Stimulated activated CD4-positive, alpha-beta T cell treated with anti-CD3 and anti-CD28 coated beads, Interleukin-1b, Interleukin-23, amount 100 ng/mL, for 1 hour (primary cell): Measurements from ENCODE around the gene PACSIN3.

ENCODE experiments used
- DNase-seq, 2 donors: peaks; one replicate each; pipeline ENCODE4 v3.0.0-alpha.2; 2020; ENCODE audit warnings: low read depth in 2 of 2

PACSIN3 gene

GRCh38 chr11:47152953-47153950 is 33.0 kb downstream of the PACSIN3 start:
- DNase-seq = peak in 1 of 2 donors; percentile 20

- DNase-seq = no peak
Measured at GRCh38 chr11:47152126-47152952, 33.9 kb downstream of the PACSIN3 start.

- DNase-seq = no peak
Measured at GRCh38 chr11:47149782-47150181, 36.5 kb downstream of the PACSIN3 start.

GRCh38 chr11:47148903-47149531 is 37.2 kb downstream of the PACSIN3 start:
- DNase-seq = no peak

GRCh38 chr11:47148270-47148669 is 38.0 kb downstream of the PACSIN3 start:
- DNase-seq = no peak

GRCh38 chr11:47147681-47148080 is 38.6 kb downstream of the PACSIN3 start:
- no peak for DNase-seq

GRCh38 chr11:47147250-47147649 is 39.0 kb downstream of the PACSIN3 start:
- DNase-seq = no peak

GRCh38 chr11:47144541-47144940 is 41.7 kb downstream of the PACSIN3 start:
- DNase-seq = no peak

GRCh38 chr11:47143322-47143721 is 42.9 kb downstream of the PACSIN3 start:
- DNase-seq = no peak

GRCh38 chr11:47139878-47140277 is 46.4 kb downstream of the PACSIN3 start:
- DNase-seq = no peak

GRCh38 chr11:47137476-47137875 is 48.8 kb downstream of the PACSIN3 start:
- no peak for DNase-seq

GRCh38 chr11:47136921-47137320 is 49.3 kb downstream of the PACSIN3 start:
- DNase-seq = no peak

- DNase-seq = no peak
Measured at GRCh38 chr11:47136327-47136726, 49.9 kb downstream of the PACSIN3 start.

GRCh38 chr11:47132981-47133380 is 53.3 kb downstream of the PACSIN3 start:
- no peak for DNase-seq

- DNase-seq = no peak
Measured at GRCh38 chr11:47132490-47132889, 53.7 kb downstream of the PACSIN3 start.

GRCh38 chr11:47131136-47131535 is 55.1 kb downstream of the PACSIN3 start:
- DNase-seq = no peak

- no peak for DNase-seq
Measured at GRCh38 chr11:47130543-47130942, 55.7 kb downstream of the PACSIN3 start.
